SU-DHL-6 (cell line): ENCODE results near the gene SLC38A3.
"Not testable (repeated sequence)": the region's sequence is repeated elsewhere in the genome, so short reads cannot be mapped to it uniquely, and the experiment has no call there.

Experiments
- H2AFZ ChIP-seq: fragments of 200-600 bp; sonication (generic); 2 replicates; pipeline ENCODE4 v1.6.1; 2014; ENCODE audit warnings: low read depth, mild to moderate bottlenecking, moderate library complexity, mixed read lengths, antibody characterized with exemption, low read length; ENCODE audit not compliant: severe bottlenecking
- H3F3A ChIP-seq: fragments of 200-600 bp; shearing (Covaris generic); 2 replicates; pipeline ENCODE4 v1.6.0; 2016; ENCODE audit warnings: antibody characterized with exemption, mild to moderate bottlenecking; ENCODE audit not compliant: insufficient read depth
- H3K27ac ChIP-seq: fragments of 200-600 bp; sonication (generic); 2 replicates; pipeline ENCODE4 v1.5.1; 2016; ENCODE audit warnings: low read depth, mild to moderate bottlenecking, low read length, moderate library complexity, mixed read lengths
- H3K27me3 ChIP-seq: fragments of 200-600 bp; sonication (generic), shearing (Covaris generic); 2 replicates; pipeline ENCODE4 v1.6.0; 2014; ENCODE audit warnings: mild to moderate bottlenecking, low read length
- H3K36me3 ChIP-seq: fragments of 200-600 bp; sonication (generic); 2 replicates; pipeline ENCODE4 v1.6.1; 2014; ENCODE audit warnings: mild to moderate bottlenecking, low read length, mixed read lengths
- H3K4me2 ChIP-seq: fragments of 300-600, 200-600 bp; shearing (Covaris generic), sonication (generic); 2 replicates; pipeline ENCODE4 v1.6.0; 2014; ENCODE audit warnings: low read length, low read depth, mild to moderate bottlenecking; ENCODE audit not compliant: poor library complexity, severe bottlenecking
- H3K4me3 ChIP-seq: fragments of 200-600 bp; sonication (generic); 2 replicates; pipeline ENCODE4 v1.5.1; 2014; ENCODE audit warnings: antibody characterized with exemption, low read length, mild to moderate bottlenecking, mixed read lengths; ENCODE audit not compliant: insufficient read depth, poor library complexity, severe bottlenecking
- H3K79me2 ChIP-seq: fragments of 200-600 bp; sonication (generic); 2 replicates; pipeline ENCODE4 v1.6.1; 2014; ENCODE audit warnings: mild to moderate bottlenecking, low read length, moderate library complexity; ENCODE audit not compliant: insufficient read depth
- H3K9ac ChIP-seq: fragments of 200-600 bp; sonication (generic); 2 replicates; pipeline ENCODE4 v1.7.0; 2014; ENCODE audit warnings: mild to moderate bottlenecking, low read length
- H3K9me2 ChIP-seq: fragments of 200-600 bp; sonication (generic); replicated peaks from 2 replicates; pipeline ENCODE4 v1.6.1; 2014; ENCODE audit warnings: low read length; ENCODE audit not compliant: insufficient read depth
- H3K9me3 ChIP-seq: fragments of 200-600 bp; sonication (generic); 2 replicates; pipeline ENCODE4 v1.6.1; 2014; ENCODE audit warnings: low read length, mixed read lengths; ENCODE audit not compliant: insufficient read depth
- H4K20me1 ChIP-seq: fragments of 200-600 bp; sonication (generic); 2 replicates; pipeline ENCODE4 v1.6.1; 2014; ENCODE audit warnings: low read depth, mild to moderate bottlenecking, antibody characterized with exemption, low read length, moderate library complexity, mixed read lengths
- CTCF ChIP-seq: fragments of 200-600 bp; sonication (generic); IDR thresholded peaks from one replicate; pipeline ENCODE4 v1.5.1; 2017; ENCODE audit warnings: antibody characterized with exemption, mild to moderate bottlenecking, low read length, moderate library complexity; ENCODE audit not compliant: insufficient read depth, poor library complexity, severe bottlenecking
- EZH2phosphoT487 ChIP-seq: fragments of 200-600 bp; sonication (generic), shearing (Covaris generic); conservative IDR thresholded peaks from 2 replicates; pipeline ENCODE4 v1.6.1; 2018; ENCODE audit warnings: mild to moderate bottlenecking, antibody characterized with exemption, low read length, moderate library complexity, mixed read lengths

Gene SLC38A3

GRCh38 chr3:50208677-50209344 is 3.7 kb downstream of the SLC38A3 start:
- H2AFZ ChIP-seq, result no peak overlapping the region
- no peaks in the 10 kb centered on the region for H3K36me3 ChIP-seq
- TF ChIP-seq EZH2phosphoT487 (no peak), CTCF (no peak)
- H3K4me2 ChIP-seq, result no peak overlapping the region
- no peak overlapping the region for H3K9ac ChIP-seq
- H3K79me2 ChIP-seq, result no peaks in the 10 kb centered on the region
- H3K4me3 ChIP-seq, result no peak overlapping the region
- H3K27me3 ChIP-seq, result no peaks in the 10 kb centered on the region
- H3K9me3 ChIP-seq, result no peaks in the 10 kb centered on the region
- no peaks in the 10 kb centered on the region for H3K9me2 ChIP-seq
- H4K20me1 ChIP-seq, result no peaks in the 10 kb centered on the region
- H3K27ac ChIP-seq, result no peak overlapping the region
- no peaks in the 10 kb centered on the region for H3F3A ChIP-seq

- Histone ChIP-seq H3K27me3 (no peaks in the 10 kb centered on the region), H3K4me2 (no peak overlapping the region), H3K27ac (no peak overlapping the region), H3K9me3 (no peaks in the 10 kb centered on the region), H4K20me1 (no peaks in the 10 kb centered on the region), H3K4me3 (no peak overlapping the region), H3K36me3 (no peaks in the 10 kb centered on the region), H3F3A (no peaks in the 10 kb centered on the region), H3K79me2 (no peaks in the 10 kb centered on the region), H2AFZ (no peak overlapping the region), H3K9me2 (no peaks in the 10 kb centered on the region), H3K9ac (no peak overlapping the region)
- TF ChIP-seq EZH2phosphoT487, result no peak
- no peak for TF ChIP-seq CTCF
Measured at GRCh38 chr3:50210176-50210509, 5.1 kb downstream of the SLC38A3 start.

GRCh38 chr3:50210510-50211367 is 5.7 kb downstream of the SLC38A3 start:
- Histone ChIP-seq H3K27ac (no peak overlapping the region), H3F3A (no peaks in the 10 kb centered on the region), H2AFZ (no peak overlapping the region), H3K9ac (no peak overlapping the region), H3K79me2 (no peaks in the 10 kb centered on the region), H4K20me1 (no peaks in the 10 kb centered on the region), H3K4me2 (no peak overlapping the region), H3K4me3 (no peak overlapping the region), H3K36me3 (no peaks in the 10 kb centered on the region), H3K9me3 (no peaks in the 10 kb centered on the region), H3K27me3 (no peaks in the 10 kb centered on the region), H3K9me2 (no peaks in the 10 kb centered on the region)
- TF ChIP-seq EZH2phosphoT487, result no peak
- TF ChIP-seq CTCF, result no peak

- not testable (repeated sequence) for H3K9ac ChIP-seq, H3K4me3 ChIP-seq, H3K4me2 ChIP-seq, H3K27me3 ChIP-seq, H3K9me2 ChIP-seq, H2AFZ ChIP-seq, H3K9me3 ChIP-seq, H3K27ac ChIP-seq, H4K20me1 ChIP-seq, H3K79me2 ChIP-seq, H3F3A ChIP-seq, H3K36me3 ChIP-seq
Measured at GRCh38 chr3:50211368-50211717, 6.3 kb downstream of the SLC38A3 start.
